BJ (cell line): ENCODE results near the gene RAD9A. TPM values are rescaled to one million over a fixed set of nuclear protein-coding genes. Genes with fewer than 3 reads are reported as not detected.

Source experiments
- CTCF ChIA-PET: fragments of 350-600 bp; formaldehyde crosslinking; extraction: SDS; loops from one replicate; lab custom pipeline; 2021; ENCODE audit warnings: antibody characterized with exemption, inconsistent platforms; lab: Yijun Ruan, JAX
- POLR2A ChIA-PET: fragments of 300-600 bp; sonication (Branson Sonifier 250); formaldehyde crosslinking; extraction: SDS; loops from one replicate; lab custom pipeline; 2021; ENCODE audit warnings: antibody characterized with exemption; lab: Charles Lee
- DNase-seq: peaks from one replicate; pipeline ENCODE4 v3.0.0-alpha.2; 2011; ENCODE audit warnings: low read depth
- H3K27me3 ChIP-seq: 2 replicates; pipeline ENCODE4 v1.6.0; 2011; ENCODE audit warnings: low read length; ENCODE audit not compliant: control insufficient read depth, insufficient read depth
- H3K36me3 ChIP-seq: 2 replicates; pipeline ENCODE4 v1.5.1; 2011; ENCODE audit warnings: low read length; ENCODE audit not compliant: control insufficient read depth, insufficient read depth
- H3K4me3 ChIP-seq: 2 replicates; pipeline ENCODE4 v1.5.1; 2011; ENCODE audit warnings: low read depth, mild to moderate bottlenecking, control low read depth, low read length
- polyA plus RNA-seq: library from polyadenylated mRNA; depleted of rRNA; stranded (reverse); fragments of >200 nt; gene quantifications from 2 replicates; pipeline ENCODE4 v1.2.3, GENCODE V29; 2011
- TF ChIP-seq, protein P1 (sequence below): IDR thresholded peaks from 2 replicates; pipeline ENCODE4 v1.5.1; 2011; ENCODE audit warnings: low read depth, mild to moderate bottlenecking, control low read depth, inconsistent platforms, low read length, moderate library complexity; ENCODE audit not compliant: insufficient read depth

Gene RAD9A
- polyA plus RNA-seq, 1 experiment: 10.7 TPM

DNA sequence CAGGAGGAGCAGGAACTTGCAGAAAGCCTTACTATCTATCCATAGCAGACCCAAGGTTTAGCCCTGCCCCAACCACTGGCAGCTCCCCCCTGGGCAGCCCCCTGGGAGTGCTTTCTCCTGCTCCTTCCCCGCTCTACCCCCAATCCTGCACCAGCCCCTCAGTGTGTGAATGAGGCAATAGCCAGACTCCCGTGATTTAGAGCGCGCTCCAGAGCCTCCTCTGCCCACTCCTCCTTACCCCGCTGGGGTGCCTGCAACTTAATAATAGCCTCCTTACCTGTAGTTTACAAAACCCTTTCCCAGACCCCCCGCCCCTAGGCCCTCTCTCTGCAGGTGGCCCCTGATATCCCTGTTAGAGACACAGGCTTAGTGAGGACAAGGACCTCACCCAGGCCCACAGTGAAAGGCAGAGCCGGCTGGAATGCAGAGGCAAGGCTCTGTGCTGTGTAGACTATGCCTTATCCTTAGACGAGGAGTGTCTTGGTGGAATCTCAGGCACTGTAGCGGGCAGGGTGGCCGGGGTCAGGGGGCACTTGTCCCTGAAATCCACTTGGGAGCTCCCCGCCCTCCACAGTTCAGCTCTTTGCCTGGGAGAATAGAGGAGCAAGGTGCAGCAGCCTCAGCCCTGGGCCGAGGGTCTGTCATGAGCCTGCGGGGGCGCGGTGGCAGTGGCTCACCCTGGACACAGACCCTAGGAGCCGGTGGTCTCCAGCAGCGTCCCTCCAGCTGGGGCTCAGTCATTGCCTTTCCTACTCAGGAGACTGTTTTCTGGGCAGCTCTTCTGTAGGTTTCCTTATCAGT, 19.4 kb downstream of the RAD9A start:
- Histone ChIP-seq H3K27me3 (peaks cover 17% of the 10 kb centered on the region), H3K36me3 (no peaks in the 10 kb centered on the region), H3K4me3 (no peak overlapping the region)
- CTCF ChIA-PET: interaction anchor here (1.9 kb wide), 1 partner anchor 29 kb away, joined by 5 read pairs; no protein-coding TSS in a partner anchor
- DNase-seq: no peak
- TF ChIP-seq, protein P1, sequence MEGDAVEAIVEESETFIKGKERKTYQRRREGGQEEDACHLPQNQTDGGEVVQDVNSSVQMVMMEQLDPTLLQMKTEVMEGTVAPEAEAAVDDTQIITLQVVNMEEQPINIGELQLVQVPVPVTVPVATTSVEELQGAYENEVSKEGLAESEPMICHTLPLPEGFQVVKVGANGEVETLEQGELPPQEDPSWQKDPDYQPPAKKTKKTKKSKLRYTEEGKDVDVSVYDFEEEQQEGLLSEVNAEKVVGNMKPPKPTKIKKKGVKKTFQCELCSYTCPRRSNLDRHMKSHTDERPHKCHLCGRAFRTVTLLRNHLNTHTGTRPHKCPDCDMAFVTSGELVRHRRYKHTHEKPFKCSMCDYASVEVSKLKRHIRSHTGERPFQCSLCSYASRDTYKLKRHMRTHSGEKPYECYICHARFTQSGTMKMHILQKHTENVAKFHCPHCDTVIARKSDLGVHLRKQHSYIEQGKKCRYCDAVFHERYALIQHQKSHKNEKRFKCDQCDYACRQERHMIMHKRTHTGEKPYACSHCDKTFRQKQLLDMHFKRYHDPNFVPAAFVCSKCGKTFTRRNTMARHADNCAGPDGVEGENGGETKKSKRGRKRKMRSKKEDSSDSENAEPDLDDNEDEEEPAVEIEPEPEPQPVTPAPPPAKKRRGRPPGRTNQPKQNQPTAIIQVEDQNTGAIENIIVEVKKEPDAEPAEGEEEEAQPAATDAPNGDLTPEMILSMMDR: no peak
- POLR2A ChIA-PET: no interaction called here

DNA sequence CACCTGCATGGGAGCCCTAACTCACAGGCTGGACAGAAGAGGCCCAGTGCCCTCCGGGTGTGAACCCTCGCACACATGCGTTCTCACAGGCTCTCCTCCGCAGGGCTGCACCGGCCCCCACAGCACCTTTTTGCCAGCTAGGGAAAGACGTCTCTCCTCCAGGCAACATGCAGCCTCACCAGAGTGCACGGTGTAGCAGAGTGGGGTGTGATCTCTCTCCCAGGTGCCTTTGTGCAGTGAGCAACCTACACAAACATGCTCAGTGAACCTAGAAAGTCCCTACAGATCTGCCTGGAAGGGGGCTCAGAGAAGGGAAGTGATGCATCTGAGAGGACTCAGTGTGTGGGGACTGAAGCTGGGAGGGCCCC, 20.0 kb downstream of the RAD9A start:
- DNase-seq: no peak
- POLR2A ChIA-PET: no interaction called here
- Histone ChIP-seq H3K36me3 (no peaks in the 10 kb centered on the region), H3K4me3 (no peak overlapping the region), H3K27me3 (peaks cover 17% of the 10 kb centered on the region)
- CTCF ChIA-PET: interaction anchor here (1.9 kb wide), 1 partner anchor 30 kb away, joined by 5 read pairs; no protein-coding TSS in a partner anchor
- TF ChIP-seq, protein P1: no peak

DNA sequence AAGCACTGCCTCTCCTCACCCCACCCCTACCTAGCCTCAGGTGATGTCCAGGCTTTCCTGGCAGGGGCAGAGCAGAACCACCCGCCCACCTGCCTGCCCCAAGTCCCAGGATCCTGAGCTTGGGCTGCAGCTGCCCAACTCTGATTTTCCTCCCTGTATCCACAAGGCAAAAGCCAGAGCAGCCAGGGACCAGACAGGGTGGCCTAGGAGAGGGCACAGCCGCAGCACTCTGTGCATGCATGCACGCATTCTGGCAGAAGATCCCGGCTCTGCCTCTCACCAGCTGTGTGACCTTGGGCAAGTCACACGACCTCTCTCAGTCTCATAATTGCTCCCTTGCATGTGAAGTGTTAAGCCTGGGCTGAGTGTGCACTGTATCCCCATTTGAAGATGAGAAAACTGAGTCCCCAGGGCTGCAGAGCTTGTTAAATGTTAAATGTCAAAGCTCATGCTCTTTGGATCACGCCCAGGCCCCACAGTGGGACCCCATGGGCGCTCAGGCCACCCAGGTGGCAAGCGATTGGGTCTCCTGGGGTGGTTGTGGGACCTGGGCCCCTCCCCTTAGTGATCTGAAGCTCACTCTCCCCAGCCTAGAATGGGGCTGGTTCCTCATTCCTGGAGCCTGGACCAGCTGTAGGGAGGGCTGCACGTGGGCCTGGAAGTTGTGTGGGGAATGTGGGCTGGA, 20.9 kb downstream of the RAD9A start:
- H3K4me3 ChIP-seq: no peak overlapping the region
- DNase-seq: no peak
- ChIA-PET POLR2A (no interaction called here), CTCF (interaction anchor here (0.8 to 1.9 kb wide), 2 partner anchors 11 to 30 kb away, joined by 4 to 5 read pairs; partner anchors contain the start of gene PPP1CA)
- TF ChIP-seq, protein P1: no peak
- H3K27me3 ChIP-seq: peaks cover 15% of the 10 kb centered on the region
- no peaks in the 10 kb centered on the region for H3K36me3 ChIP-seq

DNA sequence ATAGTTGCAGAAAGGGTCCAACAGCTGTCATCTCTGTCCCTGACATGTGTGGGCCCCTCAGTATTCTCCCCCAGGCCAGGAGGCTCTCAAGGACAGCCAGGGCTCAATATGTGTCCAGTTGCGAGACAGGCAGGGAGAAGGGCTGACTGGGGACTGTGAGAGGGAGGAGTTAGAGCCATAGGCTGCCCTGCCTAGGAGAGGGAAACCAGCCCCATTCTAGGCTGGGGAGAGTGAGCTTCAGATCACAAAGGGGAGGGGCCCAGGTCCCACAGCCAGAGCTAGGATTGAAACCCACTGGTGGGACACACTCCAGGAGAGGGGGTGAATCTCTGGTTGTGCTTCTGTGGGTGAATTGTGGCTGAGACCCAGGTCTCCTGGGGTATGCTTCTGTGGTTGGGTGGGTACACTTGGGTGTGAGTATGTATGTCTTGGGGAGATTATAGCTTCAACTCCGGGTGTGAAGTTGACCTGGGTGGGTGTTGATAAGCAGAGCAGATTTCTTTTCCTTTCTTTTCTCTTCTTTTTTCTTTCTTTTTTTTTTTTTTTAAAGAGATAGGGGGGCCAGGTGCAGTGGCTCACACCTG, 21.6 kb downstream of the RAD9A start:
- no peak for DNase-seq
- H3K27me3 ChIP-seq: peaks cover 14% of the 10 kb centered on the region
- TF ChIP-seq, protein P1: no peak
- no peak overlapping the region for H3K4me3 ChIP-seq
- H3K36me3 ChIP-seq: no peaks in the 10 kb centered on the region
- CTCF ChIA-PET: interaction anchor here (1.4 kb wide), 1 partner anchor 12 kb away, joined by 5 read pairs; the partner anchor contains the start of gene PPP1CA
- POLR2A ChIA-PET: no interaction called here
